GM12801 (cell line): ENCODE measurements around the gene THSD1.

Experiments used
- CTCF ChIP-seq: IDR thresholded peaks from one replicate; pipeline ENCODE4 v1.5.1; 2011; ENCODE audit warnings: control low read depth; ENCODE audit not compliant: insufficient read length; ENCODE audit errors: extremely low read depth

Gene THSD1

DNA sequence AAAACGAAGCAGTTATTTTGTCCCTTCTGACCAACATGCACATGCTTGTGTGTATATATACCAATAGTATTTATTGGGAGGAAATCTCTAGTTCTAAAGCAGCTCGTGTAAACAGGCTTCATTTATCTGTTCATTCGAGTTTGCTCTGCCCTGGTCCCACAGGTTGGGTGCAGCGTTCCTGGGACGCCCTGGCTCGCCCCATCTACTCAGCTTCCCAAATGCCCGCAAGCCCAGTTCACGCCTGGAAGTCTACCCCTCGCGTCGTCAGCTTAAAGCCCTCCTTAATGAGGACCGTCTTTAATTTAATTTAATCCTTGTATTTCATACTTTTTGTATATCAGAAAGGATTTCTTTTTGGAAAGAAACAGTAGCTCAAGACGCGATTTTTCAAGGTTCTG is 604 bp downstream of the THSD1 start:
- TF ChIP-seq CTCF: no peak

GRCh38 chr13:52399708-52400107 is 6.3 kb downstream of the THSD1 start:
- TF ChIP-seq CTCF: no peak

DNA sequence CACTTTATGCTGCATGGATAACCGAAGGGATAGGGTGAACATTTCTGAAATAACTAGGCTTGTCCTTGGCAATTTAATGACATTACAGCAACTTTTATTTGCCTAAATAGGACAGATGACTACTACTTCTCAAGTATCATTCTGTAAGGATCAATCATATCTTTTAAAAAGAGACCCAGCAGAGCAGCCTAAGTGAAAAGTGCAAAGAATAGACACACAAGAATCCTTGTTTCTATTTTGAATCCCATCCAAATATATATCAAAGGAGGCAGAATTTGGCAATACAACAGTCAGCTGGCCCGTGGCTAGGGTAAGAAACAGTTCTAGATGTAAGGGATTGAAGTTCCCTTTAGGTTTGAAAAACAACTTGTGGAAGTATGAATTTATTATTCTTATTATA is 6.9 kb downstream of the THSD1 start:
- TF ChIP-seq CTCF: no peak

DNA sequence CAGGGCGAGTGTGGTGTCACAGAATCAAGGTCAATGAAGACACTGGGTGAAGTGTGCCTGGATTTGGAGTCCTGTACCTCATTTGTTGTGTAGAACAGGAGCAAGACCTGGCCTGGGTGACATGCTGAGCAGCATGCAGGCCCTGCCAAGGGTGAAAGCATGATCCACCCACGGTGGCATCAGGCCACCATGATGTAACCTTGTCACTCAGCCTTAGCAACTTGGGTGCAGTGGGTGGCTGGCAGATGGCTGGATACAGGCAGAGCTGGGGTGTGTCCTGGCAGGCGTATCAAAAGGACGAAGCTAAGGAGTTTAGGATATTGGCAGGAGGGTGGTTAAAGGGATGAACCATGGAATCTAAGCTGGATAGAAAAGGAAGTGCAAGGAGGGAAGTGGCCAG is 10.3 kb downstream of the THSD1 start:
- TF ChIP-seq CTCF: no peak

- TF ChIP-seq CTCF: no peak
Observed at GRCh38 chr13:52394586-52394985, 11.4 kb downstream of the THSD1 start.

DNA sequence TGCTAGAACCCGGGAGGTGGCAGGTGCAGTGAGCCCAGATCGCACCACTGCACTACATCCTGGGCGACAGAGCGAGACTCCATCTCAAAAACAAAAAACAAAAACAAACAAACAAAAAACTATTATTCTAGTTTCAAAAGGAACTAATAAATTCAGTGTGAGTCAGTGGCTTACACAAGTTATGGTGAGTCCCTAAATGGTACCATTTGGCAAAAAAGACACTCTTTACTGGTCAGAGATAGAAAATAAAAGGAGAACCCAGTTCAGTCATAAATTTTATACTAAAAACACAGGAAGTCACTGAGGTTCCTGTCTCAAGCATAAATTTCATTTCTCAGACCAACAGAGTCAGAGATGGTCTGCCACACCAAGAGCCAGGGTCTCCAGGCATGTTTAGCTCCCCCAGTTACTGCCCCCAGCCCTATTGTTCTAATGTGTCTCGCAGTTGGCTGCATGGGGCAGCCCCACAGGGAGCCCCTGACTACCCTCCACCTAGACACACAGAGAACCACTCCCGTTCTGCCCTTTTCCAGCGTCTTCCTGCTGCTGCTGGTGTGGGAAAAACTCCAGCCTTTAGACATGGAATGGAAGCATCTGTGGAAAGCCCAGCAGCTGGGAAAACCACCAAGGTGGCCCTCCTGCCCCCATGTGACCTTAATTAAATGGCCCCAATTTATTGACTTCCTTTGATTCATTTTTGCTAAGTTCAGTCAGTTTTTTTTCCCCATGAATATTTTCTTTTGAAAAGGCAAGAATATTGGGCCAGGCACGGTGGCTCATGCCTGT is 12.2 kb downstream of the THSD1 start:
- TF ChIP-seq CTCF: no peak

GRCh38 chr13:52387721-52388120 is 18.3 kb downstream of the THSD1 start:
- TF ChIP-seq CTCF: no peak
